WTC11 (cell line): ENCODE measurements around the gene UFL1. TPM values are rescaled to one million over a fixed set of nuclear protein-coding genes. Genes with fewer than 3 reads are reported as not detected.

Experiments
- ATAC-seq: fragments of 200-7000 bp; cut with Tn5 transposase; 2 replicates; pipeline ENCODE4 v1.10.0; 2021; ENCODE audit warnings: mild to moderate bottlenecking, moderate library complexity
- CTCF ChIA-PET: fragments of 300-600 bp; sonication (Branson Sonifier 250); formaldehyde crosslinking; loops from one replicate; lab custom pipeline; 2021; ENCODE audit warnings: antibody characterized with exemption; lab: Charles Lee
- POLR2A ChIA-PET: fragments of 350-600 bp; sonication (Branson Sonifier 250); formaldehyde crosslinking; loops from one replicate; lab custom pipeline; 2021; ENCODE audit warnings: antibody characterized with exemption; lab: Charles Lee
- DNase-seq: peaks from one replicate; pipeline ENCODE4 v3.0.0; 2021; ENCODE audit warnings: low spot score
- H3K27ac Mint-ChIP-seq: 2 replicates; pipeline ENCODE4 v1.8.0; 2021; ENCODE audit warnings: mixed read lengths
- H3K27me3 Mint-ChIP-seq: 2 replicates; pipeline ENCODE4 v1.8.0; 2021; ENCODE audit warnings: low read depth, mild to moderate bottlenecking, moderate library complexity, mixed read lengths
- H3K36me3 Mint-ChIP-seq: 2 replicates; pipeline ENCODE4 v1.8.0; 2021; ENCODE audit warnings: mixed read lengths
- H3K4me1 Mint-ChIP-seq: 2 replicates; pipeline ENCODE4 v1.8.0; 2022; ENCODE audit warnings: mixed read lengths
- H3K4me3 Mint-ChIP-seq: 2 replicates; pipeline ENCODE4 v1.8.0; 2021; ENCODE audit warnings: mild to moderate bottlenecking, moderate library complexity, mixed read lengths
- H3K9me3 Mint-ChIP-seq: 2 replicates; pipeline ENCODE4 v1.8.0; 2021; ENCODE audit warnings: mixed read lengths
- CREB1 ChIP-seq: sonication (generic); formaldehyde crosslinking; IDR thresholded peaks from 2 replicates; pipeline ENCODE4 v1.8.0; 2023; ENCODE audit warnings: mild to moderate bottlenecking, missing genetic modification reagents
- EMX1 ChIP-seq: fragments of 250-450 bp; sonication (Bioruptor Pico); IDR thresholded peaks from 2 replicates; pipeline ENCODE4 v1.8.0; 2021; ENCODE audit warnings: mild to moderate bottlenecking
- FOXP1 ChIP-seq: sonication (generic); formaldehyde crosslinking; IDR thresholded peaks from 2 replicates; pipeline ENCODE4 v1.8.0; 2022; ENCODE audit warnings: missing genetic modification reagents, mild to moderate bottlenecking, moderate library complexity, borderline replicate concordance
- GABPB1 ChIP-seq: sonication (generic); formaldehyde crosslinking; IDR thresholded peaks from 2 replicates; pipeline ENCODE4 v1.8.1; 2023; ENCODE audit warnings: mild to moderate bottlenecking, missing genetic modification reagents
- HMGA2 ChIP-seq: fragments of 250-450 bp; sonication (Bioruptor Pico); IDR thresholded peaks from 2 replicates; pipeline ENCODE4 v1.4.0; 2021; ENCODE audit warnings: mild to moderate bottlenecking, moderate library complexity
- JUN ChIP-seq: sonication (generic); formaldehyde crosslinking; IDR thresholded peaks from 2 replicates; pipeline ENCODE4 v1.8.0; 2023; ENCODE audit warnings: mild to moderate bottlenecking, missing genetic modification reagents
- MXD4 ChIP-seq: fragments of 250-450 bp; sonication (Bioruptor Pico); IDR thresholded peaks from 2 replicates; pipeline ENCODE4 v1.8.0; 2021; ENCODE audit warnings: mild to moderate bottlenecking, moderate library complexity, borderline replicate concordance
- MYBL2 ChIP-seq: sonication (generic); formaldehyde crosslinking; IDR thresholded peaks from 2 replicates; pipeline ENCODE4 v1.8.1; 2023; ENCODE audit warnings: mild to moderate bottlenecking, moderate library complexity, missing genetic modification reagents
- NFE2L1 ChIP-seq: sonication (generic); formaldehyde crosslinking; IDR thresholded peaks from 2 replicates; pipeline ENCODE4 v1.8.1; 2023; ENCODE audit warnings: missing genetic modification reagents
- NR2C2 ChIP-seq: sonication (generic); formaldehyde crosslinking; IDR thresholded peaks from 2 replicates; pipeline ENCODE4 v1.8.0; 2022; ENCODE audit warnings: mild to moderate bottlenecking, missing genetic modification reagents
- NR3C1 ChIP-seq: sonication (generic); formaldehyde crosslinking; conservative IDR thresholded peaks from 2 replicates; pipeline ENCODE4 v1.8.1; 2023; ENCODE audit warnings: low read depth, mild to moderate bottlenecking, missing genetic modification reagents
- SMAD4 ChIP-seq: sonication (generic); formaldehyde crosslinking; IDR thresholded peaks from 2 replicates; pipeline ENCODE4 v1.8.0; 2022; ENCODE audit warnings: mild to moderate bottlenecking, missing genetic modification reagents
- TEAD4 ChIP-seq: sonication (generic); formaldehyde crosslinking; IDR thresholded peaks from 2 replicates; pipeline ENCODE4 v1.8.0; 2022; ENCODE audit warnings: mild to moderate bottlenecking, missing genetic modification reagents
- ZNF396 ChIP-seq: fragments of 250-450 bp; sonication (Bioruptor Pico); IDR thresholded peaks from 2 replicates; pipeline ENCODE4 v1.8.0; 2021; ENCODE audit warnings: mild to moderate bottlenecking, moderate library complexity, borderline replicate concordance
- ZNF423 ChIP-seq: fragments of 250-450 bp; sonication (Bioruptor Pico); IDR thresholded peaks from 2 replicates; pipeline ENCODE4 v2.1.2; 2022; ENCODE audit warnings: mild to moderate bottlenecking, moderate library complexity
- total RNA-seq: library from RNA; stranded (reverse); gene quantifications from 3 replicates; pipeline ENCODE4 v1.2.3, GENCODE V29; 2021
- TF ChIP-seq, protein P1 (sequence below): sonication (generic); formaldehyde crosslinking; IDR thresholded peaks from 2 replicates; pipeline ENCODE4 v1.8.1; 2023; ENCODE audit warnings: mild to moderate bottlenecking, moderate library complexity, missing genetic modification reagents
- TF ChIP-seq, protein P2 (sequence below): sonication (generic); formaldehyde crosslinking; IDR thresholded peaks from 2 replicates; pipeline ENCODE4 v1.8.1; 2022; ENCODE audit warnings: missing genetic modification reagents, borderline replicate concordance
- TF ChIP-seq, protein P3 (sequence below): sonication (generic); formaldehyde crosslinking; conservative IDR thresholded peaks from 2 replicates; pipeline ENCODE4 v1.8.1; 2022; ENCODE audit warnings: mild to moderate bottlenecking, missing genetic modification reagents
- TF ChIP-seq, protein P4 (sequence below): sonication (generic); formaldehyde crosslinking; IDR thresholded peaks from 2 replicates; pipeline ENCODE4 v1.8.1; 2022; ENCODE audit warnings: low read depth, mild to moderate bottlenecking, moderate library complexity, missing genetic modification reagents, borderline replicate concordance
- TF ChIP-seq, protein P5 (sequence below): sonication (generic); formaldehyde crosslinking; IDR thresholded peaks from 2 replicates; pipeline ENCODE4 v1.8.1; 2023; ENCODE audit warnings: mild to moderate bottlenecking, missing genetic modification reagents, borderline replicate concordance
- TF ChIP-seq, protein P6 (sequence below): sonication (generic); formaldehyde crosslinking; IDR thresholded peaks from 2 replicates; pipeline ENCODE4 v1.8.0; 2022; ENCODE audit warnings: mild to moderate bottlenecking, missing genetic modification reagents

UFL1 gene
- total RNA-seq, 1 experiment from 2014 or later: 15.3 TPM

DNA sequence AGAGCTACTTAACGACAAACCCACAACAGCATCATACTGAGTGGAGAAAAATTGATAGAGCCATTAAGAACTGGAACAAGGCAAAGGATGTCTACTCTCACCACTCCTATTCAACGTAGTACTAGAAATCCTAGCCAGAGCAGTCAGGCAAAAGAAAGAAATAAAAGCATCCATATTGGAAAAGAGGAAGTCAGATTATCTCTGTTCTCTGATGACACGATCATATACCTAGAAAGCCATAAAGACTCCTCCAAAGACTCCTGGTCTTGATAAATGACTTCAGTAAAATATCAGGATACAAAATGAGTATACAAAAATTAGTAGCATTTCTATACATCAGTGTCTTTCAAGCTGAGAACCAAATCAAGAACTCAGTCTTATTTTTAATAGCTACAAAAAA lies 24.3 kb downstream of the UFL1 start:
- no peak overlapping the region for H3K4me3 Mint-ChIP-seq
- POLR2A ChIA-PET: no interaction called here
- H3K4me1 Mint-ChIP-seq: no peaks in the 10 kb centered on the region
- no peaks in the 10 kb centered on the region for H3K9me3 Mint-ChIP-seq
- CTCF ChIA-PET: no interaction called here
- DNase-seq (no peak), ATAC-seq (no peak)
- H3K27ac Mint-ChIP-seq: no peak overlapping the region
- H3K27me3 Mint-ChIP-seq: no peaks in the 10 kb centered on the region
- TF ChIP-seq NFE2L1 (CRISPR knock-in tag): no peak
- H3K36me3 Mint-ChIP-seq: peaks cover 16% of the 10 kb centered on the region

DNA sequence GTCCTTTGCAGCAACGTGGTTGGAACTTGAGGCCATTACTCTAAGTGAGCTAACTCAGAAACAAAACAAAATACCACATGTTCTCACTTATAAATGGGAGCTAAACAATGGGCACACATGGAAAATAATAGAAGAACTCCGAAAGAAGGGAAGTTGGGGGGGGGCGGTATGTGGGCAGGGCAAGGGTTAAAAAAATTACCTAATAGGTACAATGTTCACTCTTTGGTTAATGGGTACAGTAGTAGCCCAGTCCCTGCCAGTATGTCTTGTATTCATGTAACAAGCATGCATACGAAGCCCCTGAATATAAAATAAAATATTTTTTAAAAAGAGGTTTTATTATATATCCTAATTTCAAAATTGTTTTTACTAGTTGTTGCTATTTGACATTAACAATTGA lies 26.0 kb downstream of the UFL1 start:
- H3K27me3 Mint-ChIP-seq: no peaks in the 10 kb centered on the region
- no peak overlapping the region for H3K27ac Mint-ChIP-seq
- peaks cover 22% of the 10 kb centered on the region for H3K36me3 Mint-ChIP-seq
- no peak overlapping the region for H3K4me3 Mint-ChIP-seq
- CTCF ChIA-PET: interaction anchor here (0.6 kb wide), 1 partner anchor 21 kb away, joined by 3 read pairs; no protein-coding TSS in a partner anchor
- POLR2A ChIA-PET: no interaction called here
- TF ChIP-seq, protein P1, sequence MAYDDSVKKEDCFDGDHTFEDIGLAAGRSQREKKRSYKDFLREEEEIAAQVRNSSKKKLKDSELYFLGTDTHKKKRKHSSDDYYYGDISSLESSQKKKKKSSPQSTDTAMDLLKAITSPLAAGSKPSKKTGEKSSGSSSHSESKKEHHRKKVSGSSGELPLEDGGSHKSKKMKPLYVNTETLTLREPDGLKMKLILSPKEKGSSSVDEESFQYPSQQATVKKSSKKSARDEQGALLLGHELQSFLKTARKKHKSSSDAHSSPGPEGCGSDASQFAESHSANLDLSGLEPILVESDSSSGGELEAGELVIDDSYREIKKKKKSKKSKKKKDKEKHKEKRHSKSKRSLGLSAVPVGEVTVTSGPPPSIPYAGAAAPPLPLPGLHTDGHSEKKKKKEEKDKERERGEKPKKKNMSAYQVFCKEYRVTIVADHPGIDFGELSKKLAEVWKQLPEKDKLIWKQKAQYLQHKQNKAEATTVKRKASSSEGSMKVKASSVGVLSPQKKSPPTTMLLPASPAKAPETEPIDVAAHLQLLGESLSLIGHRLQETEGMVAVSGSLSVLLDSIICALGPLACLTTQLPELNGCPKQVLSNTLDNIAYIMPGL (CRISPR knock-in tag): no peak
- TF ChIP-seq ZNF396 (CRISPR knock-in tag) (no peak), NR2C2 (CRISPR knock-in tag) (no peak), CREB1 (CRISPR knock-in tag) (no peak), NR3C1 (no peak), TEAD4 (CRISPR knock-in tag) (no peak), GABPB1 (no peak), MYBL2 (no peak), ZNF423 (CRISPR knock-in tag) (no peak), SMAD4 (no peak), MXD4 (CRISPR knock-in tag) (no peak)
- TF ChIP-seq, protein P2, sequence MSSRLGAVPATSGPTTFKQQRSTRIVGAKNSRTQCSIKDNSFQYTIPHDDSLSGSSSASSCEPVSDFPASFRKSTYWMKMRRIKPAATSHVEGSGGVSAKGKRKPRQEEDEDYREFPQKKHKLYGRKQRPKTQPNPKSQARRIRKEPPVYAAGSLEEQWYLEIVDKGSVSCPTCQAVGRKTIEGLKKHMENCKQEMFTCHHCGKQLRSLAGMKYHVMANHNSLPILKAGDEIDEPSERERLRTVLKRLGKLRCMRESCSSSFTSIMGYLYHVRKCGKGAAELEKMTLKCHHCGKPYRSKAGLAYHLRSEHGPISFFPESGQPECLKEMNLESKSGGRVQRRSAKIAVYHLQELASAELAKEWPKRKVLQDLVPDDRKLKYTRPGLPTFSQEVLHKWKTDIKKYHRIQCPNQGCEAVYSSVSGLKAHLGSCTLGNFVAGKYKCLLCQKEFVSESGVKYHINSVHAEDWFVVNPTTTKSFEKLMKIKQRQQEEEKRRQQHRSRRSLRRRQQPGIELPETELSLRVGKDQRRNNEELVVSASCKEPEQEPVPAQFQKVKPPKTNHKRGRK: no peak
- TF ChIP-seq, protein P3, sequence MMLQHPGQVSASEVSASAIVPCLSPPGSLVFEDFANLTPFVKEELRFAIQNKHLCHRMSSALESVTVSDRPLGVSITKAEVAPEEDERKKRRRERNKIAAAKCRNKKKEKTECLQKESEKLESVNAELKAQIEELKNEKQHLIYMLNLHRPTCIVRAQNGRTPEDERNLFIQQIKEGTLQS (CRISPR knock-in tag): no peak
- TF ChIP-seq, protein P4, sequence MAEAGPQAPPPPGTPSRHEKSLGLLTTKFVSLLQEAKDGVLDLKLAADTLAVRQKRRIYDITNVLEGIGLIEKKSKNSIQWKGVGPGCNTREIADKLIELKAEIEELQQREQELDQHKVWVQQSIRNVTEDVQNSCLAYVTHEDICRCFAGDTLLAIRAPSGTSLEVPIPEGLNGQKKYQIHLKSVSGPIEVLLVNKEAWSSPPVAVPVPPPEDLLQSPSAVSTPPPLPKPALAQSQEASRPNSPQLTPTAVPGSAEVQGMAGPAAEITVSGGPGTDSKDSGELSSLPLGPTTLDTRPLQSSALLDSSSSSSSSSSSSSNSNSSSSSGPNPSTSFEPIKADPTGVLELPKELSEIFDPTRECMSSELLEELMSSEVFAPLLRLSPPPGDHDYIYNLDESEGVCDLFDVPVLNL (CRISPR knock-in tag): no peak
- TF ChIP-seq, all 79 proteins: peak for 0
- ATAC-seq (no peak), DNase-seq (no peak)
- Mint-ChIP-seq H3K9me3 (no peaks in the 10 kb centered on the region), H3K4me1 (no peaks in the 10 kb centered on the region)

DNA sequence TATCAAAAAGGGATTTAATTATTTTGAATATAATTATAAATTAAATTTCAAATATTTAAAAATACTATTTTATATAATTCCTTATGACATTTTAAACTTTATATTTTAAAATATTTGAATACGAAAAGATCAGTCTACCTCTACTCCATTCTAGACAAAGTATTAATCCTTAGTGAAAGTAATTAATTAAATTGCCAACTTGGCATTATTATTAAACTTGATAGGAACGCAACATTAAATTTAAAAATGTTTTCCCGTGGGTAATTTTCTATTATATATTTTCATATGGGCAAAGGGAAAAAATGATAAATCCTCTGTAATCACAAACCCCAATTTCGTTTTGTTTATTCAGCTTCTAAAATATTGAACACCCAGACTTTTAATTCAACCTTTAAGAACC lies 33.0 kb downstream of the UFL1 start:
- Mint-ChIP-seq H3K27ac (no peak overlapping the region), H3K9me3 (0 out of 2 replicates have a peak, but pooled peaks cover 4% of the 10 kb centered on the region), H3K4me1 (no peaks in the 10 kb centered on the region), H3K27me3 (no peaks in the 10 kb centered on the region), H3K4me3 (no peak overlapping the region), H3K36me3 (peaks cover 30% of the 10 kb centered on the region)
- CTCF ChIA-PET: no interaction called here
- POLR2A ChIA-PET: no interaction called here
- ATAC-seq (no peak), DNase-seq (no peak)
- TF ChIP-seq, protein P5, sequence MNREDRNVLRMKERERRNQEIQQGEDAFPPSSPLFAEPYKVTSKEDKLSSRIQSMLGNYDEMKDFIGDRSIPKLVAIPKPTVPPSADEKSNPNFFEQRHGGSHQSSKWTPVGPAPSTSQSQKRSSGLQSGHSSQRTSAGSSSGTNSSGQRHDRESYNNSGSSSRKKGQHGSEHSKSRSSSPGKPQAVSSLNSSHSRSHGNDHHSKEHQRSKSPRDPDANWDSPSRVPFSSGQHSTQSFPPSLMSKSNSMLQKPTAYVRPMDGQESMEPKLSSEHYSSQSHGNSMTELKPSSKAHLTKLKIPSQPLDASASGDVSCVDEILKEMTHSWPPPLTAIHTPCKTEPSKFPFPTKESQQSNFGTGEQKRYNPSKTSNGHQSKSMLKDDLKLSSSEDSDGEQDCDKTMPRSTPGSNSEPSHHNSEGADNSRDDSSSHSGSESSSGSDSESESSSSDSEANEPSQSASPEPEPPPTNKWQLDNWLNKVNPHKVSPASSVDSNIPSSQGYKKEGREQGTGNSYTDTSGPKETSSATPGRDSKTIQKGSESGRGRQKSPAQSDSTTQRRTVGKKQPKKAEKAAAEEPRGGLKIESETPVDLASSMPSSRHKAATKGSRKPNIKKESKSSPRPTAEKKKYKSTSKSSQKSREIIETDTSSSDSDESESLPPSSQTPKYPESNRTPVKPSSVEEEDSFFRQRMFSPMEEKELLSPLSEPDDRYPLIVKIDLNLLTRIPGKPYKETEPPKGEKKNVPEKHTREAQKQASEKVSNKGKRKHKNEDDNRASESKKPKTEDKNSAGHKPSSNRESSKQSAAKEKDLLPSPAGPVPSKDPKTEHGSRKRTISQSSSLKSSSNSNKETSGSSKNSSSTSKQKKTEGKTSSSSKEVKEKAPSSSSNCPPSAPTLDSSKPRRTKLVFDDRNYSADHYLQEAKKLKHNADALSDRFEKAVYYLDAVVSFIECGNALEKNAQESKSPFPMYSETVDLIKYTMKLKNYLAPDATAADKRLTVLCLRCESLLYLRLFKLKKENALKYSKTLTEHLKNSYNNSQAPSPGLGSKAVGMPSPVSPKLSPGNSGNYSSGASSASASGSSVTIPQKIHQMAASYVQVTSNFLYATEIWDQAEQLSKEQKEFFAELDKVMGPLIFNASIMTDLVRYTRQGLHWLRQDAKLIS (CRISPR knock-in tag): no peak
- TF ChIP-seq EMX1 (CRISPR knock-in tag) (no peak), JUN (no peak), TEAD4 (CRISPR knock-in tag) (no peak), HMGA2 (no peak), FOXP1 (CRISPR knock-in tag) (no peak)
- TF ChIP-seq, protein P6, sequence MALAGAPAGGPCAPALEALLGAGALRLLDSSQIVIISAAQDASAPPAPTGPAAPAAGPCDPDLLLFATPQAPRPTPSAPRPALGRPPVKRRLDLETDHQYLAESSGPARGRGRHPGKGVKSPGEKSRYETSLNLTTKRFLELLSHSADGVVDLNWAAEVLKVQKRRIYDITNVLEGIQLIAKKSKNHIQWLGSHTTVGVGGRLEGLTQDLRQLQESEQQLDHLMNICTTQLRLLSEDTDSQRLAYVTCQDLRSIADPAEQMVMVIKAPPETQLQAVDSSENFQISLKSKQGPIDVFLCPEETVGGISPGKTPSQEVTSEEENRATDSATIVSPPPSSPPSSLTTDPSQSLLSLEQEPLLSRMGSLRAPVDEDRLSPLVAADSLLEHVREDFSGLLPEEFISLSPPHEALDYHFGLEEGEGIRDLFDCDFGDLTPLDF (CRISPR knock-in tag): no peak
- TF ChIP-seq, protein P4 (CRISPR knock-in tag): no peak
